ENCODE results near the gene BMPR1B.

DNA sequence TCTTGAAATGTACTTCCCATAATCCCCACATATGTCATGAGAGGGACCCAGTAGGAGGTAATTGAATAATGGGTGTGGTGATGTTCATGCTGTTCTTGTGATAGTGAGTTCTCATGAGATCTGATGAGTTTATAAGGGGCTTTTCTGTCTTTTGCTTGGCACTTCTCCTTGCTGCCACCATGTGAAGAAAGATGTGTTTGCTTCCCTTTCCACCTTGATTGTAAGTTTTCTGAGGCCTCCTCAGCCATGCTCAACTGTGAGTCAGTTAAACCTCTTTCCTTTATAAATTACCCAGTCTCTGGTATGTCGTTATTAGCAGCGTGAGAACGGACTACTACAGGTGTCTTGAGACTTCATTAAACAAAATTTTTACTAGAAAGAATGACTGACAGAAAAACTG lies 323.2 kb downstream of the BMPR1B start:
- TF ChIP-seq, protein P1, sequence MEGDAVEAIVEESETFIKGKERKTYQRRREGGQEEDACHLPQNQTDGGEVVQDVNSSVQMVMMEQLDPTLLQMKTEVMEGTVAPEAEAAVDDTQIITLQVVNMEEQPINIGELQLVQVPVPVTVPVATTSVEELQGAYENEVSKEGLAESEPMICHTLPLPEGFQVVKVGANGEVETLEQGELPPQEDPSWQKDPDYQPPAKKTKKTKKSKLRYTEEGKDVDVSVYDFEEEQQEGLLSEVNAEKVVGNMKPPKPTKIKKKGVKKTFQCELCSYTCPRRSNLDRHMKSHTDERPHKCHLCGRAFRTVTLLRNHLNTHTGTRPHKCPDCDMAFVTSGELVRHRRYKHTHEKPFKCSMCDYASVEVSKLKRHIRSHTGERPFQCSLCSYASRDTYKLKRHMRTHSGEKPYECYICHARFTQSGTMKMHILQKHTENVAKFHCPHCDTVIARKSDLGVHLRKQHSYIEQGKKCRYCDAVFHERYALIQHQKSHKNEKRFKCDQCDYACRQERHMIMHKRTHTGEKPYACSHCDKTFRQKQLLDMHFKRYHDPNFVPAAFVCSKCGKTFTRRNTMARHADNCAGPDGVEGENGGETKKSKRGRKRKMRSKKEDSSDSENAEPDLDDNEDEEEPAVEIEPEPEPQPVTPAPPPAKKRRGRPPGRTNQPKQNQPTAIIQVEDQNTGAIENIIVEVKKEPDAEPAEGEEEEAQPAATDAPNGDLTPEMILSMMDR (IDR thresholded peaks at IDR 0.05) = no peak
- TF ChIP-seq POLR2AphosphoS5 (IDR thresholded peaks at IDR 0.05; ENCODE audit: low read depth, low read length) (no peak), REST (IDR thresholded peaks at IDR 0.05; ENCODE audit: insufficient read depth in 1 of 2, low read depth in 2 of 2, low read length in 1 of 2) (no peak), SIN3A (IDR thresholded peaks at IDR 0.05; ENCODE audit: borderline replicate concordance, insufficient read depth, low read depth, low read length) (no peak)
